PC-9 (cell line): ENCODE measurements around the gene CRTC1.

Experiments used
- CTCF ChIP-seq: fragments of 200-600 bp; sonication (generic); conservative IDR thresholded peaks from 2 replicates; pipeline ENCODE4 v1.6.1; 2017; ENCODE audit warnings: mixed run types, antibody characterized with exemption, mild to moderate bottlenecking, moderate library complexity
- EZH2 ChIP-seq: fragments of 200-600 bp; sonication (generic); IDR thresholded peaks from 2 replicates; pipeline ENCODE4 v1.8.0; 2017; ENCODE audit warnings: antibody characterized with exemption, low read depth

GRCh38 chr19:18719541-18719940 is 36.1 kb downstream of the CRTC1 start:
- TF ChIP-seq CTCF (no peak), EZH2 (no peak)
